Measurements from ENCODE around the gene CC2D2A. TPM values are rescaled to one million over a fixed set of nuclear protein-coding genes. Genes with fewer than 3 reads are reported as not detected.
A peak's percentile ranks its signal among the peaks of the same experiment; 100 is the strongest.

CC2D2A gene
- not detected for total RNA-seq

- DNase-seq = no peak
- ChIA-PET POLR2A (interaction anchor here (0.6 kb wide), 1 partner anchor 121 kb away, joined by 3 read pairs; no protein-coding TSS in a partner anchor), CTCF (interaction anchor here (0.6 to 4.2 kb wide), 6 partner anchors 10 to 311 kb away, joined by 3 to 31 read pairs (median 4); no protein-coding TSS in a partner anchor)
- Mint-ChIP-seq H3K9me3 (no peaks in the 10 kb centered on the region), H3K4me1 (ENCODE audit: low read depth) (peaks cover 15% of the 10 kb centered on the region), H3K27me3 (peaks cover 2% of the 10 kb centered on the region), H3K36me3 (no peaks in the 10 kb centered on the region), H3K27ac (no peak within 1 kb of the TSS), H3K4me3 (no peak within 1 kb of the TSS)
- intact Hi-C loops (cut with micrococcal nuclease) = no loop called here
Observed at GRCh38 chr4:15469402-15470127, at the start of gene CC2D2A. Gene CC2D2A (plus strand): TSS chr4:15469882. CDS start chr4:15475933, 6,051 bp downstream.

GRCh38 chr4:15420642-15421041 lies 49.0 kb upstream of the CC2D2A start:
- ChIA-PET POLR2A (no interaction called here), CTCF (interaction anchor here (2.0 kb wide), 1 partner anchor 25 kb away, joined by 5 read pairs; no protein-coding TSS in a partner anchor)
- Mint-ChIP-seq H3K4me3 (no peak overlapping the region), H3K36me3 (no peaks in the 10 kb centered on the region), H3K27me3 (peaks cover 1% of the 10 kb centered on the region), H3K27ac (no peak overlapping the region), H3K9me3 (no peaks in the 10 kb centered on the region), H3K4me1 (ENCODE audit: low read depth) (peaks cover 27% of the 10 kb centered on the region)
- intact Hi-C loops (cut with micrococcal nuclease) = loop anchor here (5.0 to 10.0 kb wide), 3 partner anchors 237 to 386 kb away; partner anchors contain the start of genes CD38 and FBXL5
- no peak for DNase-seq

- H3K4me3 Mint-ChIP-seq = no peak overlapping the region
- ChIA-PET POLR2A (no interaction called here), CTCF (no interaction called here)
- peak; percentile 48 for DNase-seq
- H3K9me3 Mint-ChIP-seq = no peaks in the 10 kb centered on the region
- peaks cover 32% of the 10 kb centered on the region for H3K4me1 Mint-ChIP-seq (ENCODE audit: low read depth)
- intact Hi-C loops (cut with micrococcal nuclease) = loop anchor here (5.0 to 10.0 kb wide), 3 partner anchors 234 to 388 kb away; partner anchors contain the start of genes CD38 and FBXL5
- peaks cover 1% of the 10 kb centered on the region for H3K27me3 Mint-ChIP-seq
- H3K36me3 Mint-ChIP-seq = no peaks in the 10 kb centered on the region
- no peak overlapping the region for H3K27ac Mint-ChIP-seq
Observed at GRCh38 chr4:15423285-15423711, 46.4 kb upstream of the CC2D2A start.

GRCh38 chr4:15425520-15425919 lies 44.2 kb upstream of the CC2D2A start:
- H3K27me3 Mint-ChIP-seq = peaks cover 1% of the 10 kb centered on the region
- intact Hi-C loops (cut with micrococcal nuclease) = loop anchor here (1.0 to 10.0 kb wide), 4 partner anchors 24 to 391 kb away; partner anchors contain the start of gene CD38
- no peaks in the 10 kb centered on the region for H3K9me3 Mint-ChIP-seq
- DNase-seq = no peak
- no peak overlapping the region for H3K27ac Mint-ChIP-seq
- H3K36me3 Mint-ChIP-seq = no peaks in the 10 kb centered on the region
- H3K4me3 Mint-ChIP-seq = no peak overlapping the region
- CTCF ChIA-PET = interaction anchor here (3.8 kb wide), 1 partner anchor 29 kb away, joined by 15 read pairs; no protein-coding TSS in a partner anchor
- POLR2A ChIA-PET = interaction anchor here (0.6 kb wide), 1 partner anchor 235 kb away, joined by 3 read pairs; no protein-coding TSS in a partner anchor
- peaks cover 32% of the 10 kb centered on the region for H3K4me1 Mint-ChIP-seq (ENCODE audit: low read depth)

- no peak overlapping the region for H3K27ac Mint-ChIP-seq
- intact Hi-C loops (cut with micrococcal nuclease) = loop anchor here (10.0 kb wide), 2 partner anchors 348 to 392 kb away; partner anchors contain the start of gene CD38
- DNase-seq = no peak
- H3K9me3 Mint-ChIP-seq = no peaks in the 10 kb centered on the region
- H3K4me3 Mint-ChIP-seq = no peak overlapping the region
- peaks cover 1% of the 10 kb centered on the region for H3K27me3 Mint-ChIP-seq
- peaks cover 32% of the 10 kb centered on the region for H3K4me1 Mint-ChIP-seq (ENCODE audit: low read depth)
- POLR2A ChIA-PET = no interaction called here
- no peaks in the 10 kb centered on the region for H3K36me3 Mint-ChIP-seq
- CTCF ChIA-PET = interaction anchor here (3.8 kb wide), 1 partner anchor 31 kb away, joined by 15 read pairs; no protein-coding TSS in a partner anchor
Observed at GRCh38 chr4:15427161-15427560, 42.5 kb upstream of the CC2D2A start.

- intact Hi-C loops (cut with micrococcal nuclease) = loop anchor here (10.0 kb wide), 2 partner anchors 347 to 393 kb away; partner anchors contain the start of gene CD38
- Mint-ChIP-seq H3K4me1 (ENCODE audit: low read depth) (peaks cover 32% of the 10 kb centered on the region), H3K27me3 (peaks cover 1% of the 10 kb centered on the region), H3K27ac (no peak within 1 kb of the TSS), H3K9me3 (no peaks in the 10 kb centered on the region), H3K4me3 (no peak within 1 kb of the TSS), H3K36me3 (no peaks in the 10 kb centered on the region)
- ChIA-PET CTCF (interaction anchor here (3.8 kb wide), 1 partner anchor 31 kb away, joined by 15 read pairs; no protein-coding TSS in a partner anchor), POLR2A (no interaction called here)
- DNase-seq = no peak
Observed at GRCh38 chr4:15427701-15428100, 42.0 kb upstream of the CC2D2A start, which contains the start of gene C1QTNF7. Gene C1QTNF7 (plus strand): TSS chr4:15428033. CDS start chr4:15435744, 7,711 bp downstream.

GRCh38 chr4:15428611-15429010 lies 41.1 kb upstream of the CC2D2A start:
- H3K4me3 Mint-ChIP-seq = no peak overlapping the region
- no peak overlapping the region for H3K27ac Mint-ChIP-seq
- no peaks in the 10 kb centered on the region for H3K9me3 Mint-ChIP-seq
- ChIA-PET CTCF (no interaction called here), POLR2A (interaction anchor here (0.6 kb wide), 1 partner anchor 332 kb away, joined by 3 read pairs; no protein-coding TSS in a partner anchor)
- H3K36me3 Mint-ChIP-seq = no peaks in the 10 kb centered on the region
- peaks cover 24% of the 10 kb centered on the region for H3K4me1 Mint-ChIP-seq (ENCODE audit: low read depth)
- intact Hi-C loops (cut with micrococcal nuclease) = loop anchor here (10.0 kb wide), 2 partner anchors 346 to 394 kb away; partner anchors contain the start of gene CD38
- DNase-seq = no peak
- peaks cover under 1% of the 10 kb centered on the region for H3K27me3 Mint-ChIP-seq

GRCh38 chr4:15434091-15434490 lies 35.6 kb upstream of the CC2D2A start:
- intact Hi-C loops (cut with micrococcal nuclease) = no loop called here
- CTCF ChIA-PET = no interaction called here

GRCh38 chr4:15434676-15435075 lies 35.0 kb upstream of the CC2D2A start:
- Mint-ChIP-seq H3K9me3 (no peaks in the 10 kb centered on the region), H3K4me1 (ENCODE audit: low read depth) (no peaks in the 10 kb centered on the region), H3K4me3 (no peak overlapping the region), H3K27me3 (no peaks in the 10 kb centered on the region), H3K27ac (no peak overlapping the region), H3K36me3 (no peaks in the 10 kb centered on the region)
- ChIA-PET POLR2A (no interaction called here), CTCF (no interaction called here)
- intact Hi-C loops (cut with micrococcal nuclease) = no loop called here
- DNase-seq = no peak

More at GRCh38 chr4:15434091-15434490, 35.6 kb upstream of the CC2D2A start:
- H3K27me3 Mint-ChIP-seq = no peaks in the 10 kb centered on the region
- POLR2A ChIA-PET = no interaction called here
- no peaks in the 10 kb centered on the region for H3K36me3 Mint-ChIP-seq
- no peak for DNase-seq
- no peak overlapping the region for H3K27ac Mint-ChIP-seq
- no peaks in the 10 kb centered on the region for H3K9me3 Mint-ChIP-seq
- H3K4me3 Mint-ChIP-seq = no peak overlapping the region
- no peaks in the 10 kb centered on the region for H3K4me1 Mint-ChIP-seq (ENCODE audit: low read depth)

GRCh38 chr4:15436513-15436912 lies 33.2 kb upstream of the CC2D2A start:
- CTCF ChIA-PET = interaction anchor here (0.8 to 1.5 kb wide), 2 partner anchors 21 to 22 kb away, joined by 3 to 8 read pairs; no protein-coding TSS in a partner anchor
- Mint-ChIP-seq H3K4me1 (ENCODE audit: low read depth) (no peaks in the 10 kb centered on the region), H3K27me3 (no peaks in the 10 kb centered on the region), H3K9me3 (no peaks in the 10 kb centered on the region), H3K4me3 (no peak overlapping the region), H3K27ac (no peak overlapping the region), H3K36me3 (no peaks in the 10 kb centered on the region)
- intact Hi-C loops (cut with micrococcal nuclease) = no loop called here
- POLR2A ChIA-PET = no interaction called here
- DNase-seq = no peak

GRCh38 chr4:15438939-15439524 lies 30.6 kb upstream of the CC2D2A start:
- no peaks in the 10 kb centered on the region for H3K9me3 Mint-ChIP-seq
- DNase-seq = no peak
- POLR2A ChIA-PET = no interaction called here
- no peaks in the 10 kb centered on the region for H3K27me3 Mint-ChIP-seq
- H3K4me3 Mint-ChIP-seq = no peak overlapping the region
- intact Hi-C loops (cut with micrococcal nuclease) = no loop called here
- no peaks in the 10 kb centered on the region for H3K4me1 Mint-ChIP-seq (ENCODE audit: low read depth)
- H3K36me3 Mint-ChIP-seq = no peaks in the 10 kb centered on the region
- no peak overlapping the region for H3K27ac Mint-ChIP-seq
- CTCF ChIA-PET = interaction anchor here (0.6 kb wide), 1 partner anchor 73 kb away, joined by 3 read pairs; no protein-coding TSS in a partner anchor
